H1 (cell line): ENCODE results near the gene CENPV. TPM values are rescaled to one million over a fixed set of nuclear protein-coding genes. Genes with fewer than 3 reads are reported as not detected.

ENCODE experiments used
- CTCF ChIA-PET: fragments of 300-600 bp; sonication (Branson Sonifier 250); formaldehyde crosslinking; loops from one replicate; lab custom pipeline; 2021; ENCODE audit not compliant: partially characterized antibody; lab: Charles Lee
- POLR2A ChIA-PET: fragments of 300-600 bp; sonication (Branson Sonifier 250); formaldehyde crosslinking; loops from one replicate; lab custom pipeline; 2021; ENCODE audit warnings: inconsistent platforms; ENCODE audit not compliant: partially characterized antibody; lab: Charles Lee
- DNase-seq, 2 experiments: peaks; one replicate each; pipeline versions ENCODE4 v3.0.0 to v3.0.0-alpha.2; 2010 to 2022; ENCODE audit warnings: low spot score in 2 of 2, low read depth in 1 of 2, mixed read lengths in 1 of 2
- FAIRE-seq: peaks from 2 replicates; lab custom pipeline; 2011; peaks lifted over from hg19 to GRCh38; lab: Jason Lieb, UNC
- H2AFZ ChIP-seq: 2 replicates; pipeline ENCODE4 v1.8.1; 2012; ENCODE audit warnings: low read length, inconsistent platforms
- H2AK5ac ChIP-seq: 2 replicates; pipeline ENCODE4 v1.6.1; 2013; ENCODE audit warnings: low read depth, low read length
- H2BK120ac ChIP-seq: replicated peaks from 2 replicates; pipeline ENCODE3; 2013; ENCODE audit warnings: low read depth, low read length, inconsistent platforms
- H2BK12ac ChIP-seq: 2 replicates; pipeline ENCODE4 v1.6.1; 2013; ENCODE audit warnings: low read depth, low read length
- H2BK15ac ChIP-seq: 2 replicates; pipeline ENCODE4 v1.6.1; 2013; ENCODE audit warnings: low read length
- H2BK20ac ChIP-seq: 2 replicates; pipeline ENCODE4 v1.6.1; 2013; ENCODE audit warnings: low read length
- H2BK5ac ChIP-seq: 2 replicates; pipeline ENCODE4 v1.6.1; 2013; ENCODE audit warnings: low read depth, low read length
- H3K14ac ChIP-seq: 2 replicates; pipeline ENCODE4 v1.6.1; 2013; ENCODE audit warnings: inconsistent platforms; ENCODE audit not compliant: insufficient read length
- H3K18ac ChIP-seq: 2 replicates; pipeline ENCODE4 v1.6.1; 2013; ENCODE audit warnings: low read length; ENCODE audit errors: extremely low read depth
- H3K23ac ChIP-seq: 2 replicates; pipeline ENCODE4 v1.6.1; 2013; ENCODE audit warnings: inconsistent platforms; ENCODE audit not compliant: insufficient read length
- H3K23me2 ChIP-seq: 2 replicates; pipeline ENCODE4 v1.6.1; 2013; ENCODE audit warnings: low read depth, low read length
- H3K27ac ChIP-seq: 2 replicates; pipeline ENCODE4 v1.6.1; 2011; ENCODE audit warnings: low read depth, low read length, inconsistent platforms
- H3K27me3 ChIP-seq, 4 experiments: replicated peaks in 1 of 4; 1 replicate in 1 of 4; 2 replicates in 3 of 4; pipeline versions ENCODE4 v1.6.1 to v1.8.1; 2011 to 2013; ENCODE audit warnings: low read length in 3 of 4, mild to moderate bottlenecking in 3 of 4, inconsistent platforms in 2 of 4, mixed read lengths in 2 of 4, moderate library complexity in 1 of 4; ENCODE audit not compliant: control insufficient read depth in 3 of 4, insufficient read depth in 3 of 4; ENCODE audit errors: extremely low read depth in 1 of 4
- H3K36me3 ChIP-seq, 4 experiments: 2 replicates each; pipeline versions ENCODE4 v1.6.1 to v1.8.1; 2011 to 2013; ENCODE audit warnings: mild to moderate bottlenecking in 4 of 4, low read length in 3 of 4, moderate library complexity in 2 of 4, control low read depth in 1 of 4, inconsistent platforms in 1 of 4; ENCODE audit not compliant: insufficient read depth in 4 of 4, control insufficient read depth in 2 of 4
- H3K4ac ChIP-seq: replicated peaks from 2 replicates; pipeline ENCODE3; 2013; ENCODE audit warnings: low read length, low read depth, mixed read lengths, inconsistent platforms; ENCODE audit not compliant: insufficient read length
- H3K4me1 ChIP-seq, 4 experiments: replicated peaks in 1 of 4; 1 replicate in 1 of 4; 2 replicates in 3 of 4; pipeline versions ENCODE4 v1.6.1 to v1.8.1; 2011 to 2013; ENCODE audit warnings: low read length in 3 of 4, inconsistent platforms in 2 of 4, mixed read lengths in 1 of 4; ENCODE audit not compliant: insufficient read depth in 4 of 4, control insufficient read depth in 3 of 4
- H3K4me2 ChIP-seq, 2 experiments: 2 replicates each; pipeline versions ENCODE4 v1.6.1 to v1.8.1; 2011 to 2013; ENCODE audit warnings: low read depth in 2 of 2, low read length in 2 of 2, control low read depth in 1 of 2, inconsistent platforms in 1 of 2, mild to moderate bottlenecking in 1 of 2; ENCODE audit not compliant: insufficient read depth in 1 of 2
- H3K4me3 ChIP-seq, 4 experiments: fragments of 200-600, 300-600 bp in 1 of 4; sonication (generic), shearing (Covaris generic), sonication (Bioruptor Twin) in 1 of 4; 2 replicates each; pipeline versions ENCODE4 v1.5.1 to v1.8.1; 2011 to 2016; ENCODE audit warnings: low read length in 4 of 4, low read depth in 3 of 4, control low read depth in 2 of 4, inconsistent platforms in 2 of 4, mild to moderate bottlenecking in 2 of 4, mixed read lengths in 1 of 4, moderate library complexity in 1 of 4; ENCODE audit not compliant: insufficient read depth in 2 of 4; ENCODE audit errors: extremely low read depth in 1 of 4
- H3K56ac ChIP-seq: replicated peaks from 2 replicates; pipeline ENCODE3; 2013; ENCODE audit warnings: low read depth, mild to moderate bottlenecking, mixed read lengths, low read length, inconsistent platforms; ENCODE audit not compliant: insufficient read length
- H3K79me1 ChIP-seq: 2 replicates; pipeline ENCODE4 v1.6.1; 2013; ENCODE audit warnings: low read depth, low read length, control low read depth
- H3K79me2 ChIP-seq, 2 experiments: 2 replicates each; pipeline versions ENCODE4 v1.6.1 to v1.8.1; 2012 to 2013; ENCODE audit warnings: low read length in 2 of 2, mild to moderate bottlenecking in 2 of 2, inconsistent platforms in 1 of 2; ENCODE audit not compliant: insufficient read depth in 2 of 2, control insufficient read depth in 1 of 2
- H3K9ac ChIP-seq, 4 experiments: replicated peaks in 1 of 4; 1 replicate in 1 of 4; 2 replicates in 3 of 4; pipeline versions ENCODE4 v1.6.1 to v1.8.1; 2011 to 2013; ENCODE audit warnings: low read depth in 3 of 4, low read length in 3 of 4, control low read depth in 2 of 4, mild to moderate bottlenecking in 2 of 4, moderate library complexity in 2 of 4, inconsistent platforms in 1 of 4; ENCODE audit errors: extremely low read depth in 1 of 4
- H3K9me3 ChIP-seq, 2 experiments: 2 replicates each; pipeline versions ENCODE4 v1.6.1 to v1.8.1; 2012 to 2013; ENCODE audit warnings: mild to moderate bottlenecking in 2 of 2, moderate library complexity in 2 of 2, control low read depth in 1 of 2, inconsistent platforms in 1 of 2, low read depth in 1 of 2, low read length in 1 of 2, mixed read lengths in 1 of 2; ENCODE audit not compliant: insufficient read depth in 2 of 2
- H4K20me1 ChIP-seq, 2 experiments: replicated peaks in 1 of 2; 2 replicates each; pipeline versions ENCODE3 to v1.8.1; 2011 to 2013; ENCODE audit warnings: inconsistent platforms in 2 of 2, low read length in 2 of 2, mild to moderate bottlenecking in 1 of 2; ENCODE audit not compliant: insufficient read depth in 2 of 2, control insufficient read depth in 1 of 2
- H4K5ac ChIP-seq: 2 replicates; pipeline ENCODE4 v1.6.1; 2013; ENCODE audit warnings: low read length, low read depth, mixed read lengths, inconsistent platforms; ENCODE audit not compliant: insufficient read length
- H4K8ac ChIP-seq: 2 replicates; pipeline ENCODE4 v1.8.0; 2013; ENCODE audit warnings: mild to moderate bottlenecking, moderate library complexity, low read length, inconsistent platforms; ENCODE audit not compliant: insufficient read depth; ENCODE audit errors: extremely low read depth
- H4K91ac ChIP-seq: replicated peaks from 2 replicates; pipeline ENCODE3; 2013; ENCODE audit warnings: low read length, mixed read lengths, inconsistent platforms; ENCODE audit not compliant: insufficient read length
- ATF2 ChIP-seq: IDR thresholded peaks from 2 replicates; pipeline ENCODE4 v1.6.1; 2012; ENCODE audit warnings: low read length, inconsistent platforms
- GABPA ChIP-seq: IDR thresholded peaks from 2 replicates; pipeline ENCODE4 v1.6.1; 2011; ENCODE audit warnings: mild to moderate bottlenecking, low read length, moderate library complexity, borderline replicate concordance; ENCODE audit not compliant: insufficient read depth
- KDM4A ChIP-seq: IDR thresholded peaks from one replicate; pipeline ENCODE4 v1.7.1; 2012; ENCODE audit warnings: low read depth, mild to moderate bottlenecking, moderate library complexity, low read length, inconsistent platforms; ENCODE audit not compliant: severe bottlenecking
- TAF7 ChIP-seq: optimal IDR thresholded peaks from 2 replicates; pipeline ENCODE3; 2011; ENCODE audit warnings: low read depth, mild to moderate bottlenecking, inconsistent platforms, low read length, moderate library complexity, borderline replicate concordance
- YY1 ChIP-seq: IDR thresholded peaks from 2 replicates; pipeline ENCODE4 v1.6.1; 2011; ENCODE audit warnings: low read depth, mild to moderate bottlenecking, low read length
- WGBS, 2 experiments: shearing (Covaris generic) in 1 of 2; methylation state at CpG; one replicate each; pipeline versions ENCODE4 v1.1.6 to v1.1.7; 2013 to 2015; ENCODE audit warnings: low lambda C conversion rate in 2 of 2, mixed read lengths in 2 of 2, inconsistent platforms in 1 of 2, low coverage in 1 of 2, missing lambda C conversion rate in 1 of 2; ENCODE audit not compliant: insufficient replicate concordance in 2 of 2, insufficient coverage in 1 of 2, insufficient read length in 1 of 2; ENCODE audit errors: extremely low coverage in 1 of 2, missing lambda C conversion rate in 1 of 2; 5-methylcytosine and 5-hydroxymethylcytosine counted together
- polyA plus RNA-seq, 7 experiments: library from polyadenylated mRNA; depleted of rRNA in 3 of 7; stranded (reverse) in 5 of 7; unstranded in 2 of 7; fragments of >200 nt in 5 of 7; fragments of 200-250 nt in 2 of 7; gene quantifications; 1 replicate in 5 of 7; 2 replicates in 1 of 7; 4 replicates in 1 of 7; pipeline versions ENCODE4 v1.2.1 to v1.2.3, GENCODE V29; 2011 to 2013; ENCODE audit warnings: missing spikeins in 2 of 7, mixed read lengths in 2 of 7
- total RNA-seq: library from RNA; stranded (reverse); fragmentation: NEBNext Ultra II Directional; extraction: Animal tissue kit (Norgen Biotek cat#: 25700); gene quantifications from 2 replicates; pipeline ENCODE4 v1.2.1, GENCODE V29; 2021

Gene CENPV
- total and polyA plus RNA-seq, 2 of the 8 experiments (the other 6 are each of a cell fraction or from before 2014, with no cell fraction given) = 249 to 260 TPM

GRCh38 chr17:16327018-16327417 is 26.3 kb downstream of the CENPV start:
- Histone ChIP-seq H2AK5ac (no peak overlapping the region), H4K8ac (no peak overlapping the region), H3K14ac (no peak overlapping the region), H4K5ac (no peak overlapping the region), H3K27me3 (no peaks in the 10 kb centered on the region), H3K9ac (no peak overlapping the region), H2BK5ac (no peak overlapping the region), H3K4me3 (no peak overlapping the region), H3K4ac (no peak overlapping the region), H3K56ac (no peak overlapping the region), H4K20me1 (peaks cover 0 to 2% of the 10 kb centered on the region in 2 experiments), H3K23ac (no peak overlapping the region), H2BK120ac (no peak overlapping the region), H3K79me2 (no peaks in the 10 kb centered on the region), H3K36me3 (peaks cover 0 to 9% (median 1%) of the 10 kb centered on the region in 4 experiments; a peak in 5 of 8 replicates), H3K9me3 (no peaks in the 10 kb centered on the region), H2BK20ac (no peak overlapping the region), H3K79me1 (no peaks in the 10 kb centered on the region), H3K23me2 (no peaks in the 10 kb centered on the region), H3K18ac (no peak overlapping the region), H4K91ac (no peak overlapping the region), H3K4me1 (no peaks in the 10 kb centered on the region; a peak in 1 of 7 replicates), H2BK12ac (no peak overlapping the region), H2AFZ (no peak overlapping the region), H2BK15ac (no peak overlapping the region), H3K27ac (no peak overlapping the region), H3K4me2 (no peak overlapping the region)
- ChIA-PET CTCF (interaction anchor here (1.5 to 5.4 kb wide), 3 partner anchors 10 to 37 kb away, joined by 4 to 31 read pairs (median 10); no protein-coding TSS in a partner anchor), POLR2A (interaction anchor here (2.0 kb wide), 1 partner anchor 24 kb away, joined by 10 read pairs; no protein-coding TSS in a partner anchor)
- no peak for DNase-seq
- no peak for FAIRE-seq
- TF ChIP-seq YY1 = no peak
- no peak for TF ChIP-seq GABPA
- no peak for TF ChIP-seq TAF7
- TF ChIP-seq KDM4A = no peak
- TF ChIP-seq ATF2 = no peak
- 83% methylated on average over 3 of the region's 3 CpGs; no CpG with 5 or more reads in 1 of the 2 experiments for WGBS, 2 experiments
